GM19099 (cell line): ENCODE data around the gene MORN1.

Experiments used
- POLR2A ChIP-seq: IDR thresholded peaks from 3 replicates; pipeline ENCODE4 v1.6.1; 2011; ENCODE audit warnings: low read depth; ENCODE audit not compliant: insufficient read length; ENCODE audit errors: extremely low read depth

MORN1 gene

GRCh38 chr1:2292725-2293450 lies 98.5 kb downstream of the MORN1 start:
- no peak for TF ChIP-seq POLR2A

DNA sequence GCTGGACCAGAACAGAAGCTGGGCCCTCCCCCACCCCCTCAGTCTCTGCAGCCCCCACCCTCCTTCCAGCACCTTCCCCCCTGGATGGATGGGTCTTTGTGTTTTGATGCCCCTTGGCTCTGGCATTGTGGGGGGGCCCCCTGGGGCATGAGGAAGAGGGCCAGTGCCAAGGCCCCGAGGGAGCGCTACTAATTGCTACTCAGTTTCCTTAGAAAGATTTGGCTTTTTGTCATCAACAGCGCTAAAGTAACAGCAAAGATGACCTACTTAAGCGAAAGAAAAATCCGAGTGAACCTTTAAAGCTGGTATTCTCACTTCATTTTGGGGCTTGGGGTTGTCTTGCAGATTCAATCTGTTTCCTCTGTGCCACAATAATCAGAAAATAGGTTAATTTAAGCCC lies 99.8 kb downstream of the MORN1 start:
- TF ChIP-seq POLR2A: no peak

DNA sequence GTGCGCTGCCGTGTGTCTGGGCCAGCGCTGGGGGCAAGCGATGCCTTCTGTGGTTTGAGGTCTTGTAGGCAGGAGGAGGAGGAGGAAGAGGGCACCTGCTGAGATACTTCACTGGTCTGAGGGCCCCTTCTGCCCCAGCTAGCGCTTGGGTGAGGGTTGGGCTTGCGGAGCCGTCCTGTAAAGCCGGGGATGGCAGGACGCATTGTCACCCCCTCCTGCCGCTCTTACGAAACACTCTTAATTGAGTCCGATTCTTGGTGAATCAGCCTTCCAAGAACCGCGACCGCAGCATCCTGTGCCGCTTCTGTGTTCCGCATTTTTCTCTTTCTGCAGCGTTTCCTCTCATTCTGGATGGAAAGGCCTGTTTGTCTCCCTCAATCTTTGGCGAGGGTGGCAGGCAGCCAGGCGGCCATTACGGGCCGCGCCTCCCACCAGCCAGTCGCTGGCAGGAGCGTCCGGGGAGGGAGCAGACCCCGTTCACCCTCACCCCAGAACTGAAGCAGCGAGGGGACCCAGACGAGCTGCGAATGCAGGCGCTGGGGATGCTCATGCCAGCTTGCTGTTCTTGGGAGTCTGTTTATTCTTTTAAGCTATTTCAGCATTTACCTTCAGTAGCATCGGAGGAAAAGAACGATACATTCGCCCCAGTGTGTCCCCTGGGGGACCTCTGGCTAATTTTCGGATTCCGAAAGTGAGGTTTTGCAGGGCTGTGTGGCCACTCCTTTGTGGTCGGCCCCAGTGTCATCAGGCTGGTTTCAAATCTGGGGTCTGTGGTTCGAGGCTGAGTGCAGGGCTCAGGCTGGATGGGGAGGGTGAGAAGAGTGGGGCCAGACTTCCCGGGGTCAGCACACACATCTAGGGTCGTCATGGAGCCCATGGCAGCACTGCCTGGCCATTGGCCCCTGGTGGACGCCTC lies 100.5 kb downstream of the MORN1 start:
- no peak for TF ChIP-seq POLR2A

DNA sequence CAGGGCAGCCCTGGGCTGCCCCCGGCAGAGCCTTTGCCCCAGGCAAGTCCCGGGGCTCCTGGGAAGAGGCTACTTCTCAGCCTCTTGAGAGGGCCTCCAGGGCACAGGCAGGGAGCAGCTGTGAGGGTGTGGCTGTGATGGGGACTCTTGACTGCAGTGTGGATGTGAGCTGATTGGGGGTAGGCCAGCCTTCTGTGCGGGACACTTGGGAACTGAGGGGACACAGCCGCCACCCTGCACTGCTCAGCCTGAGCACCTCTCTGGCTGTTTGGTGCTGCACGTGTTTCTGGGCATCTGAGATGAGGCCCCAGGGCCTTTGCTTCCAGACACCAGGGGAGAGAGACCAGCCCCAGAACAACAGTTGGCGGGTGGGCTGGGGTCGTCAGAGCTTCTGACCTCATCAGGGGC lies 101.2 kb downstream of the MORN1 start:
- TF ChIP-seq POLR2A: no peak

GRCh38 chr1:2289607-2290006 lies 101.7 kb downstream of the MORN1 start:
- TF ChIP-seq POLR2A: no peak

DNA sequence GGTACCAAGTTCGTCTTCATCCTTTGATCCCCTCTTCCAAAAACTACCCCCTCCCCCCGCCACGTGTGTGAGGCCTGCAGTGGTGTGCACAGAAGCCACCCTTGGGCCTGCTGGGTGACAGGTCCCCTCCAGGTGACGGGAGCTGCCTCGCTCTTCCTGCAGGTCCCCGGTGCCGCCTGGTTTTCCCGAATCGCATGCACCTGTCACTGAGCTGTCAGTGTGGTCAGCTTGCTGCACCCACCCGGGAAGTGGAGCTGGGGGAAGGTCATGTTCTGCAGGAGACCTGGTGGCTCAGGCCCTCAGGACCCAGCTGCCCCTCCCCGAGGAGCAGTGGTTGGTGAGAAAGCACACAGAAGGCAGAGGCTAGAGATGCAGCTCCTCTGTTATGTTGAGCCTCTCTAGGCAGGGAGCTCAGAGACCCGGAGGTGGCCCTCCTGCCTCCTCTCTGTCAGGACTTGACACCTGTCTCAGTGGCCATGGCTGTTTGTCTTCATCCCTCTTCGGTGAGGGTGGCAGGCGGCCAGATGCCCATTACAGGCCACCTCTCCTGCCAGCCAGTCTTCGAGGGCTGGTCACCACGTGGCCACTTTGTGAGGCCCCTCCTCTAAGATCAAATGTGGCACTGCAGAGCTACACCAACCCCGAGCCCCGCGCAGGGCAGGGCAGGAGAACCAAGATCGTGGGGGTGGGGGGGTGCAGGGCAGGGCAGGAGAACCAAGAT lies 102.4 kb downstream of the MORN1 start:
- no peak for TF ChIP-seq POLR2A

DNA sequence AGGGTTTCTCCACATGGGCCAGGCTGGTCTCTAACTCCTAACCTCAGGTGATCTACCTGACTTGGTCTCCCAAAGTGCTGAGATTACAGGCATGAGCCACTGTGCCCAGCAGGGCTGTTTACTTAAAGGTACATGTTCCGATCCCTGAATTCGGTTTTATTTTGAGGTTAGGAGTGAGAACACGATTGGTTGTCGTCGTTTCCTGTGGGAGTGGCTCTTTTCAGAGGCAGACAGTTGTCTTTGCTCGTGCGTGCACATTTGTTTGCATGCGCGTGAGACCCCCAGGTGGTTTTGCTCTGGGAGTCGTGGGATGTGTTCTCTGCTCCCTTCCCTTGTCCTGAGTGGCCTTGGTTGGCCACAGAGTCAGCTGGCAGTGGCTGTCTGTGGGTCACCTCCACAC lies 103.0 kb downstream of the MORN1 start:
- no peak for TF ChIP-seq POLR2A

- TF ChIP-seq POLR2A: no peak
These were observed 103.7 kb downstream of the MORN1 start for GRCh38 chr1:2287649-2288048.

DNA sequence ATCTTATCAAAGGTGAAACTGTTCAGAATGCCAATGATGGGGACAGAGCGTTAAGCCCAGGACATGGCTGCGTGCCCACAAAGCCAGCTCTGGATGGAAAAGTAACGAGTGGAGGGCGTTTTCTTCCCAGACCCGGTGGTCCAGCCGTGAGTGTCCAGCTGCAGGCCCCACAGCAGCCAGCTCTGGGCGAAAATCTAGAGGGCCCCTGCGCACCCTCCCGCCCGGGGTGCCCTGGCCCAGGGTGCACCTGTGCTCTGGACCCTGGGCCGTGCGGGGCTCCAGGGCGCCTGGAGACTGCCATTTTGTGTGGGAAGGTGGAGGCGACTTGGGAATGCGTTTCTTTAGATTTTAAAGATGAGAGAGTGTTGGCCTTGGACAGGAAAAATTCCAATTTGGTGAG lies 104.4 kb downstream of the MORN1 start:
- TF ChIP-seq POLR2A: no peak

GRCh38 chr1:2284932-2285331 lies 106.4 kb downstream of the MORN1 start:
- TF ChIP-seq POLR2A: no peak

DNA sequence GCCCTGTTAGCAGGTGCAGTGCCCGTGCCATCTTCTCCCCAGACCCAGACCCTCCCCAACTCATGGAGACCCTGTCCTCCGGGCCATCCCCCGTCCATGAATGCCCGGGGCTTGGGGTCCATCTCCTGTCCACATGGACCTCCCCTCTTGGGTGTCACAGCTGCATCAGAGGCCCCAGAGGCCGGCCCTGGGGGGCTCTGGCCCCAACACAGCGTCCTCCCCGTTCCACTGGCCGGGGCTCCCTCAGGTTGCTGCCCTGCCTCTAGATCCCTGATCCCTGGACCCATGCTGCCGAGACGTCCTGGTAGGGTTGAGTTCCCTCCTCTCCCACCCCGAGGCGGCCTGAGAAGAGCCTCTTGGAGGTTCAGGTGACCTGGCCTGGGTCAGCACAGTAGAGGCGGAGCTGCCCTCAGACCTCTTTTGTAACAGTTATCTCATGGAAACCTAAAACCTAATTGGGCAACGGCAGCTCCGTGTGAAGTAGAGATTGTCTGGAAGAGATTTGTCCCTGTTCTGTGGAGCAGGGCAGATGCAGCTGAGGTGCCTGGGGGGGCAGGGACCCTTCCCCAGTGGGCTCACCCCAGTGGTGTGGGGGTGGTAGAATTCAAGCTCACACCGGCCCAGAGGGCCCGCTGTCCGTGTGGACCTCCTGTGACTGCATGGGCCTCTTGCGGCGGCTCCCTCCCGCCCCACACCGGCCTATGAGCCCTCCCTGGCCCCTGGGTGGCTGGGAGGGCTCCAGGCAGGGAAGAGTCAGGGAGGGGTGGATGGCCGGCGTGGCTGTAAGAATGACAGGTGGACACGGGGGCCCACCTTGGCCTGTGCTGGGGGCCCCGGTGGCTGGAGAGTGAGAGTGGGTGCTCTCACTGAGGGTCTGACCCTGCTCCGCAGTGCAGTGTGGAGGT lies 107.1 kb downstream of the MORN1 start:
- no peak for TF ChIP-seq POLR2A

DNA sequence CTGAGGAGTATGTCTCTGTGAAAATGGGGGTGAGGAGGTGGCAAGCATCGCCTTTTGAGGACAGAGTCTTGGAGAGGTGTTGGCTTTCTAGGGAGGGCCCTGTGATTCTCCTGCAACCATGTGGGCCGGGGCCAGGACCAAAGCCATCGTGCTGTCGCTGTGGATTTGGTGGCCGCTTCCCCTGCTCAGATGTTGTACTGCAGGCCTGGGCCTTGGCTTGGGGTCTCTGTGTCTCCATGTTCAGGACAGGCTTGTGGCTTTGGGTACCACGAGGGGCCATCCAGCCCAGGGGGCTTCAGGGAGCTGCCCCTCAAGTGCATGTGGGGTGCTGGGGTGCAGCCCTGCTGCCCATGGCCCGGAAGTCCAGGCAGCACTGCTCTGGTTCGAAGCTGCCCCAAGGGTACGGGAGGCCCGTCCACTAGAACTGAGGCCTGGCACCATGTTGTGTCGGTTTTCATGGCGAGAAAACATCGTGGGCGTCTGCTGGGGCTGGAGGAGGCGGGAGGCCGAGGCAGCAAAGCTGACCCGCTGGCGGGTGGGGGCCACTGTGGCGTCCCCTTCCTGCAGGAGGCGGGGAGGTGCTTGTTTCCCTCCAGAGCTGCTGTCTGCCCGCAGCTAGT lies 107.9 kb downstream of the MORN1 start:
- TF ChIP-seq POLR2A: no peak

GRCh38 chr1:2282556-2283270 lies 108.6 kb downstream of the MORN1 start:
- no peak for TF ChIP-seq POLR2A
